ENCODE results near the gene CDH23.

GRCh38 chr10:71526653-71527052 is 129.9 kb downstream of the CDH23 start:
- TF ChIP-seq, protein P1, sequence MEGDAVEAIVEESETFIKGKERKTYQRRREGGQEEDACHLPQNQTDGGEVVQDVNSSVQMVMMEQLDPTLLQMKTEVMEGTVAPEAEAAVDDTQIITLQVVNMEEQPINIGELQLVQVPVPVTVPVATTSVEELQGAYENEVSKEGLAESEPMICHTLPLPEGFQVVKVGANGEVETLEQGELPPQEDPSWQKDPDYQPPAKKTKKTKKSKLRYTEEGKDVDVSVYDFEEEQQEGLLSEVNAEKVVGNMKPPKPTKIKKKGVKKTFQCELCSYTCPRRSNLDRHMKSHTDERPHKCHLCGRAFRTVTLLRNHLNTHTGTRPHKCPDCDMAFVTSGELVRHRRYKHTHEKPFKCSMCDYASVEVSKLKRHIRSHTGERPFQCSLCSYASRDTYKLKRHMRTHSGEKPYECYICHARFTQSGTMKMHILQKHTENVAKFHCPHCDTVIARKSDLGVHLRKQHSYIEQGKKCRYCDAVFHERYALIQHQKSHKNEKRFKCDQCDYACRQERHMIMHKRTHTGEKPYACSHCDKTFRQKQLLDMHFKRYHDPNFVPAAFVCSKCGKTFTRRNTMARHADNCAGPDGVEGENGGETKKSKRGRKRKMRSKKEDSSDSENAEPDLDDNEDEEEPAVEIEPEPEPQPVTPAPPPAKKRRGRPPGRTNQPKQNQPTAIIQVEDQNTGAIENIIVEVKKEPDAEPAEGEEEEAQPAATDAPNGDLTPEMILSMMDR (IDR thresholded peaks at IDR 0.05): no peak
- no peak for TF ChIP-seq POLR2AphosphoS5 (IDR thresholded peaks at IDR 0.05)
- no peak for TF ChIP-seq POLR2A (IDR thresholded peaks at IDR 0.05)

Data from upper lobe of left lung (tissue), 4 donors.